HG03442 (cell line): Measurements from ENCODE around the gene SAFB2.

Source experiments
- ATAC-seq: cut with Tn5 transposase; IDR thresholded peaks from one replicate; pipeline ENCODE4 v1.9.1; 2021; ENCODE audit warnings: mild to moderate bottlenecking, moderate library complexity; ENCODE audit not compliant: unreplicated experiment

SAFB2 gene

GRCh38 chr19:5622465-5623396 lies at the start of gene SAFB2, which contains the start of gene SAFB:
TSS of gene SAFB2 (minus strand) at chr19:5622776. CDS start at chr19:5622715, 61 bp downstream.
TSS of gene SAFB (plus strand) at chr19:5623083. CDS start at chr19:5623206, 123 bp downstream.
- ATAC-seq = peak; percentile 82

GRCh38 chr19:5671600-5671999 lies 49.0 kb upstream of the SAFB2 start:
- ATAC-seq = no peak

- ATAC-seq = no peak
Measured at GRCh38 chr19:5669212-5669611, 46.6 kb upstream of the SAFB2 start.

GRCh38 chr19:5667751-5668271 lies 45.2 kb upstream of the SAFB2 start:
- no peak for ATAC-seq

- ATAC-seq = no peak
Measured at GRCh38 chr19:5666921-5667610, 44.5 kb upstream of the SAFB2 start.

GRCh38 chr19:5665781-5666513 lies 43.4 kb upstream of the SAFB2 start:
- ATAC-seq = no peak

GRCh38 chr19:5664515-5664914 lies 41.9 kb upstream of the SAFB2 start:
- no peak for ATAC-seq

GRCh38 chr19:5663904-5664303 lies 41.3 kb upstream of the SAFB2 start:
- no peak for ATAC-seq

- no peak for ATAC-seq
Measured at GRCh38 chr19:5661483-5661882, 38.9 kb upstream of the SAFB2 start.

- ATAC-seq = no peak
Measured at GRCh38 chr19:5655412-5655811, 32.8 kb upstream of the SAFB2 start.

GRCh38 chr19:5654931-5655330 lies 32.4 kb upstream of the SAFB2 start:
- no peak for ATAC-seq

GRCh38 chr19:5652261-5652660 lies 29.7 kb upstream of the SAFB2 start:
- no peak for ATAC-seq

- no peak for ATAC-seq
Measured at GRCh38 chr19:5651361-5651760, 28.8 kb upstream of the SAFB2 start.

- no peak for ATAC-seq
Measured at GRCh38 chr19:5648464-5648863, 25.9 kb upstream of the SAFB2 start.

- no peak for ATAC-seq
Measured at GRCh38 chr19:5646703-5647102, 24.1 kb upstream of the SAFB2 start.

- ATAC-seq = no peak
Measured at GRCh38 chr19:5645409-5645808, 22.8 kb upstream of the SAFB2 start.

GRCh38 chr19:5644037-5644436 lies 21.5 kb upstream of the SAFB2 start:
- ATAC-seq = no peak

GRCh38 chr19:5643060-5643459 lies 20.5 kb upstream of the SAFB2 start:
- ATAC-seq = no peak

- no peak for ATAC-seq
Measured at GRCh38 chr19:5642204-5642603, 19.6 kb upstream of the SAFB2 start.

GRCh38 chr19:5641171-5641570 lies 18.6 kb upstream of the SAFB2 start:
- no peak for ATAC-seq

GRCh38 chr19:5637971-5638370 lies 15.4 kb upstream of the SAFB2 start:
- ATAC-seq = no peak
